Hippocampal formation (tissue), 2 donors: ENCODE measurements around the gene SPON1.
"Not testable (repeated sequence)": the region's sequence is repeated elsewhere in the genome, so short reads cannot be mapped to it uniquely, and the experiment has no call there.

Experiments used
- DNase-seq, 2 donors: peaks; one replicate each; lab custom pipeline; 2025; lab: John Stamatoyannopoulos, UW

SPON1 gene

DNA sequence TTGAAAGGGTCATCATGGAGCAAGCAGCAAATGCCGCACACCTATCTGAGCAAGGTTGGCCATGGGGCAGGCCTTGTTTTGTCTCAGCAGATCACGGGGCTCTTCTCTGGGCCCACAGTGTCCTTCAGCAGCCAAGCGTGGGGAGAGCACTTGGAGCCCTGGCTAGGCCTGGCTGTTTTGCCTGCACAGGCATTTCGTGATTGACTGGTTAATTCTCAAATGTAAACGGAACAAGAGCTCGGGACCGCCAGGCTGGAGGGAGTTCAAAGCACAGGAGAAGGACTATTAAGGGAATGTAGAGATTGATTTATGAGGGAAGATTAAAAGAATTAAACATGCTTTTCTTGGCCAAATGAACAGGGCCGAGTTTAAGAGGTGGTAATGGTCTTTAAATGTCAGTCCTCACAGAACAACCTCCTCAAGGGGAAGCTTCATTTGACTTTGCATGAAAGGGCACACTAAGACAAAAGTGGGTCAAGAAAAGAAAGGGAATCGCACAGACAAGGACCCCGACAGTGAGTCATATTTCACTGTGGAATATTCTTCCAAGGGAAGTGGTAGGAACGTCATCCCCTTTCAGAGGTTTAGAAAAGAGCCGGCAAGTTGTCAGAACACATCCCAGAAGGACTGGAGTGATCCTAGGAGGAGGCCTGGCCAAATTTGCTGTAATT, 20.7 kb downstream of the SPON1 start:
- DNase-seq = no peak

DNA sequence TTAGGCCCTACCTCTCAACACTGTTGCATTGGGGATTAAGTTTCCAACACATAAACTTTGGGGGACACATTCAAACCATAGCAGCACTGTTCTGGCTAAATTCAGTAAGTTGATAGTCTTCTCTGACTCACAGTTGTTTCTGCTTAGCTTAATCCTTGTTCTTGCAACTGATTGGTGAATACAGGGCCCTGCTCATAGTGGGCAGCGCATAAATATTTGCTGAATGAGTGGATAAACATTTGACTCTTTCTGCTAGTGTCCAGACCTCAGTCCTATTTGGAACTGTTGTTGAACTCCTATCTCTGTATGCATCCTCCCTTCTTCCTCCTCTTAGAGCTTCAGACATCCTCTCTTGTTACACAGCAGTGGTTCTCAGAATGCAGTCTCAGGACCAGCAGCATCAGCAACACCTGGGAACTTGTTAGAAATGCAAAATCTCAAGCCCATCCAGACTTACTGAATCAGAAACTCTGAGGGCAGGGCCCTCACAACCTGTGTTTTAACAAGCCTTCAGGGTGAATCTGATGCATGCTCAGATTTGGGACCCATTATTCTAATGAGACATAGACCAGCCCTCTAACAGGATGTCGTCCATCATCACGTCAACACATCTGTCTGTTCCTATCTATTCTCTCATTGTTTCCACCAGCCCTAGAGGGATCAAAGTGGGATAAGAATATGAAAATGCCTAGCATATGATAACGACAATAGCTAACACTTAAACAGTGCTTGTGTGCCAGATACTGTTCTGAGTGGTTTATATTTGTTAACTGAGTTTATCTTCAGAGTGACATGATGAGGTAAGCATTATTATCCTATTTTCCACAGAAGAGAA, 22.3 kb downstream of the SPON1 start:
- no peak for DNase-seq

DNA sequence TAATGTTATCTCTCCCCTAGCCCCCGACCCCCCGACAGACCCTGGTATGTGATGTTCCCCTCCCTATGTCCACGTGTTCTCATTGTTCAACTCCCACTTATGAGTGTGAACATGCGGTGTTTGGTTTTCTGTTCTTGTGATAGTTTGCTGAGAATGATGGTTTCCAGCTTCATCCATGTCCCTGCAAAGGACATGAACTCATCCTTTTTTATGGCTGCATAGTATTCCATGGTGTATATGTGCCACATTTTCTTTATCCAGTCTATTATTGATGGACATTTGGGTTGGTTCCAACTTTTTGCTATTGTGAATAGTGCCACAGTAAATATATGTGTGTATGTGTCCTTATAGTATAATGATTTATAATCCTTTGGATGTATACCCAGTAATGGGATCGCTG, 24.2 kb downstream of the SPON1 start:
- not testable (repeated sequence) for DNase-seq

DNA sequence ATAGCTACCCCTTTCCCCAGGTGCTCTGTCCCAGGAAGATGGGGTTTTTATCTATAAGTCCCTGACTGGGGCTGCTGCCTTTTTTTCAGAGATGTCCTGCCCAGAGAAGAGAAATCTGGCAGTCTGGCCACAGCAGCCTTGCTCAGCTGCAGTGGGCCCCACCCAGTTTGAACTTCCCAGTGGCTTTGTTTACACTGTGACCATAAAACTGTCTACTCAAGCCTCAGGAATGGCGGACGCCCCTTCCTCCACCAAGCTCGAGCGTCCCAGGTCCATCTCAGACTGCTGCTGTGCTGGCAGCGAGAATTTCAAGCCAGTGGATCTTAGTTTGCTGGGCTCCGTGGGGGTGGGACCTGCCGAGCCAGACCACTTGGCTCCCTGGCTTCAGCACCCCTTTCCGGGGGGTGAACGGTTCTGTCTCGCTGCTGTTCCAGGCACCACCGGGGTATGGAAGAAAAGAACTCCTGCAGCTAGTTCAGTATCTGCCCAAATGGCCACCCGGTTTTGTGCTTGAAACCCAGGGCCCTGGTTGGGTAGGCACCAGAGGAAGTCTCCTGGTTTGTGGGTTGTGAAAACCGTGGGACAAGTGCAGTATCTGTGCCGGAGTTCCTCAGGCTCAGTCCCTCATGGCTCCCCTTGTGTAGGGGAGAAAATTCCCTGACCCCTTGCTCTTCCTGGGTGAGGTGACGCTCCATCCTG, 29.8 kb downstream of the SPON1 start:
- not testable (repeated sequence) for DNase-seq

DNA sequence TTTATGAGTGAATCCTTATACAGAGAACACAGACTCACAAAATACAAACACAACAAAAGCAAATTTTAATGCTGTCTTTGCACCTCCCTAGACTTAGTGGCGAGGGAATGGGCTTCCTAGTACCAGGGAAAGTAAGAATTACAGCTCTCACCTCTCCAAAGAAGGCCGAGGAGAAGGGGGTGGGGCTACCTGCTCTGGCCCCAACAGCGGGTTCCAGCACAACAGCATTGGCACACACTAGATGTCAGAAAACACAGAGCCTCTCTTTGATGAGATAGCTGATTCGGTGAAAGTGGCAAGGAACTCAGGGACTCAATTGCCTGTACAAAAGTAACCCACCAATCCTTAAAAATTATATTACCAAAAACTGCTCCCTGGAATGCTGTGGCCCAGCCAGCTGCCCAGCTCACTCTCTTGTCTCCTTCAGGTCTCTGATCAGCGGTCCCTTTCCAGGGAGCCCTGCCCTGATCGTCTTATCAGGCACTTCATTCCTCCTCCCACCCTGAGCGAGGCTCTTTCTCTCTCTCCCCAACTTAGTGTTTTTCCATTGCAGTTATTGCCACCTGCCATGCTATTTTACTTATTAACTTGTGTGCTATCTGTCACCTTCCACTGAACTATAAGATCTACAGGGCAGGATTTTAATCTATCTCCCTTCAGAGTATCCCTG, 30.7 kb downstream of the SPON1 start:
- no peak for DNase-seq

DNA sequence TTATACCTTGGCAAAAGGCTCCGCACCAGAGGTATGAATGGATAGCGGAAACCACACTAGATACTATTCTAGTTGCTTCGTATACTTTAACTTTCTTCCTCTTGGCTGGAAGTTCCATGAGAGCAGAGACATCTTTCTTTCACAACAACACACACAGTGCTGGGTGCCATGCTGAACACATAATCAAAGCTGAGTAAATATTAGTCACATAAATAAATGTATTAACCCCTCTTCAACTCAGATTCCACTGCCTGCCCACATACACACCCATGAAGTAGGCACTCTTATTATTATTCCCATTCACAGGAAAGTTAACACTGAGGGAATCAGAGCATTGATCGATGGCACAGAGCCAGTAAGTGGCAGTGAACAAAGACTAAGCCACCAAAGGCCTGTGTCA, 35.4 kb downstream of the SPON1 start:
- no peak for DNase-seq

DNA sequence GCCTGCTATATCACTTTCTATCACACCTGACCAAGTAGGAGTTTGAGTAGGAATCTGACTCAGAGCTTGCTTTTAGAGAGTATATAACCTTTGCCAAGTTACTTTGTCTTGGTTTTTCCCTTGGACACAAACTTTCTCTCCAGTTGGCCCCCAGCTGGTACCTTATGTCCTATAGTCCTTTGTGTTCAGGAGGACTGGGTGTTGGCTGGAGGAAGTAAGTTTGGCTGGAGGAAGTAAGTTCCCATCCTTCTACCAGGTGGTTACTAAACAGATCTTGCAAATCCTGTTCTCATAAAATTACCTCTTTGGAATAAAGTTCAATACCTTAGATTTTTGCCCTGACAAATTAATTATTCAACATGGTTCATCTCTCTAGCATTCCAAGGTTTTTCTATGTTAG, 37.2 kb downstream of the SPON1 start:
- no peak for DNase-seq

DNA sequence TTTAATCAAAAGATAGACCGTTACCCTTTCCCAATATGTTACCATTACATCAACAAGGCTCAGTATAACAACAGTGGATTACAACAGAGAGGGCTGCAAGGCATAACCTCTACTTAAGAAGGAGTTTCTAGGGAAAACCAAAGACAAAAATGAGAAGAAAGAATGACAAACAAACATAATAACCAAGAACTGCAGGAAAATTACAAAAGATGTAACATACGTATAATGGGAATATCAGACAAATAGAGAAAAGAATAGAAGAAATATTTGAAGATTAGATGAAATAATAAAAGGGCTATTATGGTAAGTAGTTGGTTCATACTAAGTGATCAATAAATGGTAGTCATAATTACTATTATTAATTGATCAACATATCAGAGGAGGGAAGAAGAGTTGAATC, 39.1 kb downstream of the SPON1 start:
- no peak for DNase-seq

DNA sequence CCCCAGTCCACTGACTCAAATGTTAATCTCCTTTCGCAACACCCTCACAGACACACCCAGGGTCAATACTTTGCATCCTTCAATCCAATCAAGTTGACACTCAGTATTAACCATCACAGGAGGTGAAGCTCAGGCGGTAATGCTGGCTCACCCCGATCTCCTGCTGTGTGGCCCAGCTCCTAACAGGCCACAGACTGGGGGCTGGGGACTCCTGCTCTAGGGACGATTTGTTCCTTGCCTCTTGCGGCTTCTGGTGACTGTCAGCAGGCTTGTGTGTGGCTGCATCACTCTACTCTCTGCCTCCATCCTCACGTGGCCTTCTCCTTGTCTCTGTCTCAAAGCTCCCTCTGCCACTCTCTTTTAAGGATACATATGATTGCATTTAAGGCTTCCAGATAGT, 45.0 kb downstream of the SPON1 start:
- no peak for DNase-seq

DNA sequence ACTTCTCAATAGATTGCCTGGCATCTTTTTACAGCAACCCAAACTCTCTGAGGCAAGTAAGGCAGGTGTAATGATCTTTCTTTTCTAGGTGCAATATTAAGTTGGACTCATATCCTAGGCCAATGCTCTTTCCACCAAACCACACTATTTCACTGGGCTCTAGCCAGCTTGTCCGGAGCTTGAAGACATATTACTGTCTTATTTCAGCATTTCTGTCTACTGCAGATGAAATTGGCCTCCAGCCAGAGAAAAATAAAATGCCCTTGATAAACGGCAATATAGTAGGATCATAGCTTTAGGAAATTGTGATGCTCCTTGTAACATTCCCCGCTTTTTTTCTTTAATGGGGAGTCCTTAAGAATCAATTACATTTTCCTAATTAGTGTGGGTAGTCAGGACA, 48.1 kb downstream of the SPON1 start:
- DNase-seq = no peak

DNA sequence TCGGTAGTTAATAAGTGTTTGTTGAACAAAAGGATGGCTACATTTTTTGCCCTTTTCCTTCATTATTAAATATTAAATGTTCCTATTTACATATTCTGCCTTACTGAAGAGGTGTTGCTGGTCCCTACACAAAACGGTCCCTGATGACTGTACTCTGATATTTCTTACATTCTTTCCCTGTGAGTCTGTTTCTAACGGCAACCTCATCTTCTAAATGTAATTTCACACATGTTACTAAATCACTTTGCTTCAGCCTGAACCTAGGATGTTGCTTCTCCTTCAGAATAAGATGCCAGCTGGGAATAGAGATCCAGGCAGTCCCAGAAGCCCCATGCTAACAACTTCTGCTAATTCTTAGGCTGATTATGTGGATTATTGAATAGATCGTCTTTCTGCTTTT, 50.3 kb downstream of the SPON1 start:
- no peak for DNase-seq

DNA sequence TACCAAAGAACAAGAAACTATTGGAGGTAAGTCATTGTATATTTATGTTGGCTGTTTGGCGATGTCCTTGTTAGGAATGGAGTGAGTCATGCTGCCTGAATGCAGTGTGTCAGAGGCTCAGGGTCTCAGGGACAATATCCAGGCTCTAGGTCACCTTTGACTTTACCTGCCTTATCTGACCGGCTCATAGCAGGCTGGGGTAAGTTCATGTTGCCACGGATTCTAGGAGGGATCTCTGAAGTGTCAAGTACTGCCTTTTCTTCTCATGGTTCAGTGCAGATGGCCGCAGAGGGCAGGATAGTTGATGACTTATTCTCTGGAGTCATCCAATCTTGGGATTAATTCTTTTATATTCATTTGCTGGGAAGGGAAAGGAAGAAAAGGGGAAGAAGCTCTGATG, 53.2 kb downstream of the SPON1 start:
- no peak for DNase-seq

DNA sequence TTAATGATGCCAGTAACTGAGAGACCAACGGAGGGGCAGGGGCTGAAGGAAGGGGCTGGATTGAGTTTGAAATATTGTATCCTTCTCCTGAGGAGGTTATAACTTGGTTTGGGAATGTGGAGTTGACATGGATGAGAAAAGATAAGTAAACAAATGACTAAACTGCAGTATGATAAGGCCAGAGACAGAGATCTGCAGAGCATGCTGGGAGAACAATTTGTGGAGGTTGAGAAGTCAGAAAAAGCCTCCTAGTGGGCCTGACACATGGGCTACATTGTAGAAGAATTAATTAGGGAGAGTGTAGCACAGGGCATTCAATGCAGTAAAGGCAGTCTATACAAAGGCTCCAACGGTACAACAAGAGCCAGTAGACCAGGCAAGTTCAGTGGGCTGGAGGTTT, 55.9 kb downstream of the SPON1 start:
- DNase-seq = no peak

DNA sequence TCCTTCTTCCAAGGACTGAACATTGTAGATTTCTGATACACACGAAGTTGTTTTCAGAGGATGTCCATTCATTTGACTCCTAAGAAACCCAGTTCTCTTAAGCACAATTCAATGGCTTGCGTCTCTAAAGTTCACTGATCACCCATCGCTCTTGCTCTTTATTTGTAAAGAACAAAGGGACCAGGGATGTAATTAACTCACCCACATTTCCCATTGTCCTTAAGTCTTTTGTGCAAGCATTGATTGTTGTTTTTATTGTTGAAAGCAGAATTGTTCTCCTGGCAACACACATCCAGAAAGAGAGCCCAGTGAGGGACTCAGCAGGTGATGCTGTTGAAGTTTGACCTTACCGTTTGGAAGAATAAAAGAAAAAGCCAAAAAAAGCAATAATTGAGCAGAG, 59.2 kb downstream of the SPON1 start:
- DNase-seq = no peak

DNA sequence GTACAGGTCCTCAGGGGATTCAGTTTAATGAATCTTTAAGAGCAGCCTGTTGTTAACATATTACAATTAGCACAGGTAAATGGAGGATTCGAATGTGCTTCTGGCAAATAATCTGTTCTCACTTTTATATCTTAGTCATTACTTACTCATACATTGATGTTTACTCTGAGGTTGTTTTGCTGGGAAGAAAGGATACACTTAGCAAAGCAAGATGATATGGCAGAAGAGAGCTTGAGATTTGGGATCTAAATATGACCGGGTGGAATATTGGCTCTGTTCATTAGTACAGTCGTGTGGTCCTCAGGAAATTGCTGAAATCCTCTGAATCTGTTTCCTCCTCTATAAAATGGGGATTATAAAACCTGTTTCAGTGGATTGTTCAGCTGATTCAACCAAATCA, 59.7 kb downstream of the SPON1 start:
- no peak for DNase-seq

DNA sequence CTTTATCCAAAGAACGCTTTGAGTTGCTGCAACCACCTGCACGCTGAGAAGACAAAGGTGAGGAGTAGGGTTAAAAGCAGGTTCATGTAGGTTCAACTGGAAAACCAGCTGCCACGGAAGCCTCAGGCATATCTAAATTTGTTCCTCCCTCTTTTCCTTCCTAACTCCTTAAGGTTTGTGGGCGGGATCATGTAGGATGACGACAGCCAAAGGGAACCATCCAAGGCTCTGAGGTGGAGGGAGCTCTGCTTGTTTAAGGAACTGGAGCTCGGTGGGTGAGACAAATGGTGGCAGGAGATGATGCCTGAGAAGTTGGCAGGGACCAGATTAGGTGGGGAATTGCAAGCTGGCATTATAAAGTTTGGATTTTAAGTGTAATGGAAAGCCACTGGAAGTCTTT, 60.3 kb downstream of the SPON1 start:
- no peak for DNase-seq

DNA sequence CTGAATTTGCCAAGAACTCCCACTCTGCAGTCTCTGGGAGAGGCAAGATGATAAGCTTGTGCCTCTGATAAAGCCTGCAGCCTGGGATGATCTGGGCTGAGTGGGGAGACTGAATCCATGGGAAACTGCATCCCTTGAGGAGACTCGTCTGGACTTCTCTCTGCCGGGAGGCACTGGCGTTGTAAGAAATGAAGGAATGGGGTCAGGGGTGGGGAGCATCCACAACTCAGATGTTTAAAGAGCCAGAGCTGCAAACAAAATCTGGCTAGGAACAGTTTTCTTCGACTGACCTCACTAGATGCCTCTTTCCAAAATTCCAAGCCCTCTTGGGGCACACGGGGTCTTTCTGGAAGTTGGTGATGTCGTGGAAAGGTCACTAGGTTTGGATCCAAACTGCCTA, 64.4 kb downstream of the SPON1 start:
- DNase-seq = no peak

DNA sequence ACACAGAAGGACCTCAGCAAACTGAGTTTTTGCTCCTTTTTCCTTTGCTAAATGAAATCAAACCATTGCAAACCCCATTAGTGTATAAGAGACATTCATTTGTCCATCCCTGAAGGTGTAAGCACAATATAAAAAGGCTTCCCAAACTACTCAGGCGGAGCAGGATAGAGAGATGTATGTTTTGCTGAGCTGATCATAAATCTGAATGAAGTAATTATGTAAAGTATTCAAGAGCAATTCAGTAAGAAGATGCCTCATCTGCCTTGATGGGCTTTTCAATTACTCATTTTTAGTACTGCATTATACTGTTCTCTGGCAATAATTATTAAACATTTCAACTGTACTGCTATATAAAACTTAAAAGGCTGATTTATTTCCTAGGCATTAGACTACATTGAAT, 65.0 kb downstream of the SPON1 start:
- DNase-seq = no peak

DNA sequence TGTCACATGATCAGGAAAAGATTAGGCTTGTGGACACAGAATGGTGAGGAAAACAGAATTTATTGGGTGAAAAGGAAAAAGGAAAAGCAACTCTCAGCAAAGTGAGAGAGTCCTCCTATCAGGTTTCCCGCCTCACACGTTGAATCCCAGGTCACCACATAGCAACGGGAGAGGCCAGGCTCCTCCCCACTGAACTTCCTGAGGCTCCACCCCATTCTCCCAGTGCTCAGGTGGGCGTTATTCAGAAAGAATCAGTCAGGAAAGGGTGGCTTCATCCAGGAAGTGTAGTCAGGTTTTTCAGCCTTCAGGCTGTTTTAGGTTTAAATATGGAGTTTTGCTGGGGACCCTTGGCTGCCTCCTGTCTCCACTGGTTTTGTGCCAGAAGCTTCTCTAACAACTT, 66.9 kb downstream of the SPON1 start:
- no peak for DNase-seq

DNA sequence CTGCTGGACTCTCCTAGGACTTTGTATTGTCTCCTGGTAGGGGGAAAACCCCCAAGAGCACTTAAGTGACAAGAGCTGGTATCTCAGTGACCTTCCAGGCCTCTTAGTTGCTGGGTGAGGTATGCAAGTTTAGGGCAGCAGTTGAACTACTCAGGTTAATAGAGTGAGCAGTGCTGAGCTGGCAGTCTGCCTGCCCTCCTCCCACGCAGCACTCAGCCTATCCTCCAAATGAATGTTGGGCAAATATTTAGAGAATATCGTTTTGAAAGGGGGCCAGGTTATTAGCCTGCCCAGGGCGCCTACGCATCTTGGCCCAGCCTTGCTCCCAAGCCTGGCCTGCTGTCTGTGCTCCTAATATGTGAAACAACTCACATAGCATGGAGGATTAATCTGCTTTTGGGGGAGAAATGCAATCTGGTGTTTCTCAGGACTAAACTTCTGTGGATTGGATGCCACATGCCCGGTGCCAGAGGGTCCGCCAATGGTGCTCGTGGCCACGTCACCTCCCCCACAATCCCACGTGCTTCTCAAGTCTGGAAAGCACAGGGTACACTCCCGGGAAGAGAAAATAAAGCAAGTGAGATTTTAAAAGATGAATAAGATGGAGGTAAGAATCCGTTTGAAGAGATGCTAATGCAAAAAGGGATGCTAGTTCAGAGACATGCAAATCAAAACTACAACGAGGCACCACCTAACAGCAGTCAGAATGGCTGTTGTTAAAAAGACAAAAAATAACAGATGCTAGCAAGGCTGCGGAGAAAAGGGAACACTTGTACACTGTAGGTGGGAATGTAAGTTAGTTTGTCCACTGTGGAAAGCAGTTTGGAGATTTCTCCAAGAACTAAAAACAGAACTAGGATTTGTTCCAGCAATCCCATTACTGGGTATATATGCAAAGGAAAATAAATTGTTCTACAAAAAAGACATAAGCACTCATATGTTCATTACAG, 67.7 kb downstream of the SPON1 start:
- no peak for DNase-seq

DNA sequence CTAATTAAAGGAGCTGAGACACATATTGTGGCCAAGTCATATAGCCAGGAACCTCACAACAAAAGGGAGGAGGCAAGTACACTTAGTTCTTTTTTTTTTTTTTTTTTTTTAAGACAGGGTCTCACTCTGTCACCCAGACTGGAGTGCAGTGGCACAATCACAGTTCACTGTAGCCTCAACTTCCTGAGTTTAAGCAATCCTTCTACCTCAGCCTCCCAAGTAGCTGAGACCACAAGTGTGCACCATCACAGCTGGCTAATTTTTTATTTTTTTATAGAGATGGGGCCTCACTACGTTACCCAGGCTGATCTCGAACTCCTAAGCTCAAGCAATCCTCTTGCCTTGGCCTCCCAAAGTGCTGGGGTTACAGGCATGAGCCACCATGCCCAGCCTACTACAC, 73.0 kb downstream of the SPON1 start:
- not testable (repeated sequence) for DNase-seq
